ENCODE measurements around the gene CAMK2B.

The CAMK2B gene

DNA sequence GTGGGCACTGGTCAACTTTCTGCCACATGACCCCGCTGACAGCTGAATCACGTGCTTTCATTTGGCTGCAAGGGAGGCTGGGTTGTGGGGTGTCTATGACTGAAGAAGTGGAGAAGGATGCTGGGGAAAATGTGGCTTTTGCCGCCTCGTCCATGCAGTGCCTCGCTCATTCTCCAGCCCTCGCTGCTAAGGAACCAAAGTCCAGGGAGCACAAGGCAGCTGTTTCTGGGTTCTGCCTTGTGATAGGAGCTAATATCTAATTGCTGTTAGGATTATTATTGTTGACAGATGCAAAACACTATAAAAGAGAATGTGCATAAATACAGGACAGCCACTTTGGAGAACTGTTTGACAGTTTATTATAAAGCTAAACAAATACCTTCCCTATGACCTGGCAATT is 4.9 kb upstream of the CAMK2B start:
- no peak for DNase-seq (ENCODE audit: low read depth, low spot score)

DNA sequence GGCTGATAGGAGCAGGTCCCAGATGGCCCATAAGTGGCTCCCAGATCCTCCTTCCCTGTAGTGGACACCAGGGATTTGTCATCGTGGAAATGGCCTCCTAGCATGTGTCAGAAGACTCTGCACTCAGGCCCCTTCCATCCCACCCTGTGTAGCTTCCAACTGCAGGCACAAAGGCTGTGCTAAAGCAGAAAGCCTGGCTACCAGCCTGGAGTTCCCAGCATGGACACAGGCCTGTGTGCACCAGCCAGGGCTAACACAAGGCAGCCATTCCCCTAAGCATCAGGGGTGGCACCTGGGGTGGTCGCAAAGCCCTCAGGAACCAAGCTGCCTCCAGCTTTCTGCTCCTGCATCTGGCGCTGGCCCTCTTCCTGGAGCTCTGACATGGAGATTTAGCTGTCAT is 4.5 kb upstream of the CAMK2B start:
- DNase-seq (ENCODE audit: low read depth, low spot score) = no peak

DNA sequence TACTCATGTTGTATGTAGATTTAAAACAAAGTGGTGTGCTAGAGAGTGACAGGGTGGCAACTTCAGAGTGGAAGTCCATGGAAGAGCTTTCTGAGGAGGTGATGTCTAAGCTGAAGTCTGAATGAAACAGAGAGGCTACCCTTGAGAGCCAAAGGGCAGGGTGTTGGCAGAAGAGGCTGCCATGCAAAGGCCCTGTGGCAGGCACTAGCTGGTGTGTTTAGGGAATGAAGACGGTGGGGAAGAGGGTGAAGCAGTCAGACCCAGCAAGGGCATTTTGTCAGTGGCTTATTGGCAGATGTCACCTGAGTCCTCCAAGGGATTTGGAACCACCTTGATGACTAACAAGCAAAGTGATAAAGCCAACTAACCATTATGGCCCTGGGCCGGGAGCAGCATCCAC is 3.7 kb upstream of the CAMK2B start:
- DNase-seq (ENCODE audit: low read depth, low spot score) = no peak

DNA sequence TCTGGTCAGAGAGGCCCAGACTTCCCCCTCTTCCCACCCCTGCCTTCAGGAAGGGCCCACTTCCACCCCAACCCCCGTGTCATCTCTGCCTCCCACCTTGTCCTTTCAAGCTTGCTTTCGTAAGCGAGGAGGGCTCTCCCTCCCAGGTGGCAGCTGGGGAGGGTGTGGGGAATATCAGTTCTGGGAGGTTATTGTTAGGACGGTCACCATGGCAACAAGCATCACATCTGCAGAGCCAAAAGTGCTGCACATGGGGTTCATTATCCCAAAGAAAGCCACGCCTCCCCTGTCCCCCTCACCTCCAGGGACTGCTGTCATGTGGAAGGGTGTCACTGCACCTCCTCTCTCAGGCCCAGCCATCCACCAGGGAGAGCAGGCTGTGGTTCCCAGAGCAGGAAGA is 2.6 kb upstream of the CAMK2B start:
- no peak for DNase-seq (ENCODE audit: low read depth, low spot score)

DNA sequence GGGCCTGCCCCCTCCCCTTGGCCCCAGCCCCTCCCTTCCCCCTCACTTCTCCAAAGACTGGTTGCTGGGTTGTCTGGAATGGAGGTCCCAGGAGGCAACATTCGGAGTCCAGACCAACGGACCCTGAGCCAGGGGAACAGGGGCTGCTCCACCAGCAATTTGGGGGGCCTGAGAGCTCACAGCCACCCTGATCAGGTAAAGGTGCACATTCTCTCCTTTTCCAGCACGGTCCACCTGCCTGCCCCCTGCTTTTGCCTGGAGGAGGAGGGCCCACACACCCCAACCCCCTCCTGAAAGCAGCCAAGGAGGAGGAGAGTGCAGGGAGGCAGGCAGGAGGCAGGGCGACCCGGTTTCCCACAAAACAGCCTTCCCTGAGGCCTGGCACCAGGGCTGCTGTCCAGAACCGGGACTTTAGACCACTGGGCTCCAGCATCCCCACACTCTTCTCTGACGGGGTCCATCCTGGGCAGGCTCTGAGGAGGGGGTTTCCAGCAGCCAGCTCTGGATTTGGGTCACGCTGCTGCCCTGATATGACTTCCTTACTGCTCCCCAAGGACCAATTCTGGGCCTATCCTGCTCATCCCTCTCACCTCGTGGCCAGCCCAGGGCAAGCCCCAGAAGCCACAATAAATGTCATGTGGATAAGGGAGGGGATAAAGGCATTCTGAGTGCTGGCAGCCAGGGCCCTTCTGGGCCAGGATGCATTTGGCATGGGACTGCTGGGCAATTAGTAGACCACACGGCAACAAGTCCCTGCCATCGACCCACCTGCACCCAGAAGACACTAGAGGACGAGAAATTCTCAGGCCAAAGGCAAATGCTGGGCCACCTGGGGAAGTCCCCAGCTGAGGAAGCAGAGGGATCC is 1.1 kb upstream of the CAMK2B start:
- DNase-seq (ENCODE audit: low read depth, low spot score) = no peak

DNA sequence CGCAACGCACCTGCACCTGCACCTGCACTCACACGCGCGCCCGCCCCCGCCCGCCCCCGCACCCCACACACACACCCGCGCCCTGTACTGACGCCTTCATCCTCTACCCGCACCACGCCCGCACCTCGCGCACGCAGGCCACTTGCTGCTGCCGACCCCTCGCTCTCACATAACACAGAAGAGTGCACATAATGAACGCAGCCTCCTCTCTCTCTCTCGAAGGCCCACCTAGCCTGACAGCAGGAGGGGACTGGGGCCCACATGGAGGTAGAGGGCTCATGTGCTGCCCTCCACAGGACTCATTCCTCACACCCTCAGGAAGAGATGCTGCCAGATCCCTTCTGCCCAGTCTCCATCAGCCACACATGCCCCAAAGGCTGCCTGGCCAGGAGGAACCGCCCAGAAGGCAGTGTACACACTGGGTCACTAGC is 432 bp upstream of the CAMK2B start:
- DNase-seq (ENCODE audit: low read depth, low spot score) = no peak

DNA sequence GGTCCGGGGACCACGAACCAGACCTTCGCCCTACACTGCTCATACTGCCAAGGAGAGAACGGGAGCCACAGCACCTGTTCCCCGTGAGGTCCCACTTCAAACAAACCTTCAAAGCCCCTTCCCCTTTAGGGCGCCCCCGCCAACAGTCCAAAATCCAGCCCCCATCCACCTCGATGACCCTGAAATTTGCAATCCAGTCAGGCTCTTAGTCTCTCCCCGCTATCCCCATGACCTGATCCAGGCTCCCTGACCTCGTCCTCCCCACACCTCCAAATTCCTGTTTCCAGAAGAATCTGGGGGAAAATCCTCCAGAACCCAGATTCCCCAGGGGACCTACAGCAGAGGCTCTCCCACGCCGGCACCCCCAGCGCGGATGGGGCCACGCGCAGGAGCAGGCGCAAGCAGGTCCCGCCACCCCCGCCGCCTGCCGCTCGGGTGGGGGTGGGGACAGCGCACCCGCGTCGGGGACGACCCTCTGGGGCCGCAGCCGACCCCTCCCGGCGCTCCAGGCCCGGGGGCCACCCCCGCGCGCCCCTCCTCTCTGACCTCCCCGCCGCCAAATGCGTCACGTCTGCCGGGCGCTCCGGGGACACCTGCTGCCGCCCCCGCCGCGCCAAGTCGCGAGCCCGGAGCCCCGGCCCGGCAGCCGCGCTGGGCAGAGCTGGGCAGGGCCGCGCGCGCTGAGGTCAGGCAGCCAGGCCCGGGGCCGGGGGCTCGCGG is 753 bp downstream of the CAMK2B start:
- DNase-seq (ENCODE audit: low read depth, low spot score) = no peak

DNA sequence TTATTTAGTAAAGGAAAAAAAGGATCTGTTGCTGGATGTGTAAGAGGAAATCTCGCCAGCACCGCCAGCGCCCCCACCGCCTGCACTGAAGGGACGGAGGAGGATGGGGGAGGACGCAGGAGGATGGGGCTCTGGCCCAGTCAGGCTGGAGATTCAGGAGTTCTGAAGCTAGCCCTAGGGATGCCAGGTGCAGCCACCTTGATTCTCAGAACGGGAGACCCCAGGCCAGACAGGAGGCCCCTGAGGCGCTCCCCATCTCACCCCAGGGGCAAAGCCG is 1.3 kb downstream of the CAMK2B start:
- no peak for DNase-seq (ENCODE audit: low read depth, low spot score)

DNA sequence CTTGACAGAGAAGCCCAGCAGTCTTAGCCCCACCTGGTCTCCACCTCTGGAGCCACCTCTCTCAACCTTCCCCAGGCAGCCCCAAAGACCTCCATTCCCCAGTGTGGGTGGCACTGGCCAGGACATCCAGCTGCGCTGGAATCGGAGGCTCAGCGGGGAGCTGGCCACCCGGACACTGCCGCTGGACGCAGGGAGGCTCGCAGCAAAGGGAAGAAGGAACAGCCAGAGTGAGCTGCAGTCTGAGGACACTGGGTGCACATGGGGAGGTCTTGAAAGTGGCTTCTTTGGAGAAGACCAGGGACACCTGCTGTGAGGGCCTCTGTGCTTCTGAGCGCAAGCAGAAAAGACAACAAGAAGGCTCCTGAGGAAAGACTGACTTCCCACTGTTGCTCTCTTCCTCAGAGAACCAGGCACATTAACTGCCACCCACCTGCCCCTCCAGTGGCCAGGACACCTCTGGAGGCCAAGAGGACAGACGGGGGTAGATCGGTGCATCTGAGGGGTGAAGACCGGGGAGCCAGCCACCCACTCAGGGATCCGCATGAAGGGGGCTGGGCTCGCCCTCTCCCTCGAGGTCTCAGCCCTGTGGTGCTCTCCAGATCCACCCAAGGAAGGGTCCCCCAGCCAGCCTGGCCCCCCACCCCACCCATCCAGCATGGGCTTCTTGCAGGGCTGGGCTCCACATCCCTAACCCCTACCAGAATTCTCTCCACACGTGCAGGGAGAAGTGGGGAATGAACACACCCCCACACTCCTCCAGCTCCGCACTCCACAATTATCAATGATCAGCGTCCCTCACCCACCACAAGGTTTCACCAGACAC is 1.8 kb downstream of the CAMK2B start:
- no peak for DNase-seq (ENCODE audit: low read depth, low spot score)

DNA sequence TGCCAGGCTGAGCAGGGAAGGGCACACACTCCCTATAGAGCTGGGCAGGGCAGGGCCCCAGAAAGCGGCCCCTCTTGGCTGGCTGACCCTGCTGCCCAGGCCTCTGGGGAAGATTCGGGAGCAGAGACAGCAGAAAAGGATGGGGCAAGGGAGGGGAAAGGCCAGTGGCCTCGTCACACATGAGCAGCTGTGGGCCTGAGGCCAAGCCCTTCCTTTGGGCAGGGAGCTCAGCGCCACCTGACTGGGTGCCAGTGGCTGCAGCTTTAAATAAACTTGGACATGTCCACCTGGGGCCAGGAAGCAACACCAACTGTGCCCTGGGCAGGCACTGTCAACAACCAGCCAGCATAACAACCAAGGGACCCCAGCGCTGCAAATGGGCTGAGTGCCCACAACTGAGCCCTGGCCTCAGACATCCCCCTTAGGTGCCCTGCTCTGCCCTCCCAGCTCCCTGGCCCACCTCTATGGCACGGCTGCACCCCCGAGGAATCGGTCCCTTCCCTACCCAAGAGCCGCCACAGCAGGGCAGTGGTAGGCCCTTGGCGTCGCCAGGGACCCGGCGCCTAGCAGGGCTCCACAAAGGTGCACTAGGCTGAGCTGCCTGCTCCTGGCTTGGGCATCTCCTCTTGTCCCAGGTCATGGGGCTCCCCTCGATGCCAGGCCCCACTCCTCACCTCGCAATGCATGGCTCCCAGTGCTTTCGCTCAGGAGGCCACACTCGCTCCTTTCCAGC is 2.6 kb downstream of the CAMK2B start:
- no peak for DNase-seq (ENCODE audit: low read depth, low spot score)

DNA sequence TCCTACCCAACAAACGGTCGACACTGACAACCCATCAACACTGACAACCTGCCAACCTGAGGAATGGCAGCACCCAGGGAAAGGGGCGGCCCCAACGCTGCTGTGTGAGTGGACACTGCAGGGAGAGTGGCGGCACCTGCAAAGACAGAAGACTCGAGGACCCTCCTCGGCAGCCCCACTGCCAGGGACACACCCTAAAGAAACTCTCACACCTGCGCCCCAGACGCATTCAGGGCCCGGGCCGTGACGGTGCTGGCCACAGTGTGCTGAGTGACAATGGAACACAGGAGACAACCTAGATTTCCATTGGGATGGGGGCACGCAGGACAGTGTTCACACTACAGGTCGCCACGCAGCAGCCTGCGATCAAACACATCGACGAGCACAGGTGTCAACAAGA is 3.6 kb downstream of the CAMK2B start:
- DNase-seq (ENCODE audit: low read depth, low spot score) = no peak

DNA sequence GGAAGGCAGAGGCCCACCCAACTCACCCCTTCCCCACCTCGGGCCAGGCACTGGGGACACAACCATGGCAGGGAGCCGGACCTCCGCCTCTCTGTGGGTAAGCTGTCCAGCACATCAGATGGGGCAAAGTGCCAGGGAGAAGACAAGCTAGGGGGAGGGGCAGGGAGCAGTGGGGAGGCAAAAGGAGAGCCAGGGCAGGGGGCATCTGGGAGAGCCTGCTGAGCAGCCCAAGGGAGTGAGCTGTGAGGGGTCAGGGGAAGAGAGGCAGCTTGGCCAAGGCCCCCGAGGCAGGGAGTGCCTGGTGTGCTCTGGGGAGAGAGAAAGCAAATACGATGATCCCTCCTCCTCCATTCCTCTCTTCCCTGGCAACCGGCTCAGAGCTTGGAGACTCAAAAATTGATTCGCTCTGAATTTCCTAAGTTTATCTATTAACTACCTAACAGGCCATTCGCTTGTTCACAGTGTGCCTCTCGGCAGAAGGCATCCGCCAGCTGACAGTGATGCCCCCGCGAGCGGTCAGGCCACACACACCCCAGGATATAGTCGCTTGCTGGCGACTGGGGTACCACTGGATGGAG is 4.5 kb downstream of the CAMK2B start:
- DNase-seq (ENCODE audit: low read depth, low spot score) = no peak

DNA sequence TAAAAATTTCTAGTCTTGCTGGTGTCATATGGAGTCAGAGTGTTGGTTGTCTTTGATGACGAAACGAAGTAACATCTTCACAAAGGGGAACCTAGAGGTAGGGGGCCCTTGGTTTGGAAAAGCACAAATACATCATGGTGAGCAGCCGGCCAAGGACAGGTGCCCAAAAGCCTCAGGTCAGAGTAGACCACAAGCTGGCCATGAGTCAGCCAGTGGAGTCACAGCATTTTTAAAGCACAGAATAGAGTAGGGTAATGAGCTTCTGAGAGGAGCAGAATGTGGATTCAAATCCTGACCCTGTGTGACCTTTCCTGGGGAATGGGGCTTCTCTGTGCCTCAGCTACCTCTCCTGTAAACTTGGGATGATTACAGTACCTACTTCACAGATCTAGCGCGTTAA is 5.3 kb downstream of the CAMK2B start:
- DNase-seq (ENCODE audit: low read depth, low spot score) = no peak

DNA sequence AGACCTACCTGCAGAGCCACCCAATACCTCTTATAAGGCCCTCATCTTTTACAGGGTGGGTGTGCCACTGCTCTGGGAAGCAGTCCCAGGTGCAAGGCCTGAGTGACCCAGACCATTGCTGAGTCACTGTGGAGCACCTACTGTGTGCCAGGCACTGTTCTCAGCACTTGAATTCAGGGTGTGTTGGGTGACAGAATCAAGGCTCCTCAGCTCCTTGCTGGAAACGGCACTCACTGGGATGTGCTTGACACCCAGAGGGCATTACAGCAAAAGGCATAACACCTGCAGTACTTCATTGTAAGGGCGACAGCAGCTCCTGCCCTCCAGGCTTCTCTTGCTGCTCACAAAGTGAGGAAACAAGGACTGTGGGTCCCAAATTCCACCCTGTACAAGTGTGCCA is 7.1 kb downstream of the CAMK2B start:
- DNase-seq (ENCODE audit: low read depth, low spot score) = no peak

DNA sequence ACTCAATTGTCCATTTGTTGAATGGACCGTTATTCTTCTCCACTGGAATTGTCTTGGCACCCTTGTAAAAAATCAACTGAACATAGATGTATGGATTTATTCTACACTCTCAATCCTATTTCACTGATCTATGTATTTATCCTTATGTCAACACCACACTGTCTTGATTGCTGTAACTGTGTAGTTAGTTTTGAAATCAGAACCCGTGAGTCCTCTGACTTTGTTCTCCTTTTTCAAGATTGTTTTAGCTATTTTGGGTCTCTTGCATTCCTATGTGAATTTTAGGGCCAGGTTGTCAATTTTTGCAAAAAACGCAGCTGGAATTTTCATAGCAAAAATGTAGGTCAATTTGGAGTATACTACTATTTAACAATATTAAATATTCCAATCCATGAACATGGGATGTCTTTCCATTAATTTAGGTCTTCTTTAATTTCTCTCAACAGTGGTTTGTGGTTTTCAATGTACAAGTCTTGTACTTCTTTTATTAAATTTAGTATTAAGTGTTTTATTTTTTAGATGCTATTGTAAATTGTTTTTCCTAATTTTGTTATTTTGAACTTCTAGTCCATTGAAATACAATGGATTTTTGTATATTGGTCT is 10.0 kb downstream of the CAMK2B start:
- DNase-seq (ENCODE audit: low read depth, low spot score) = no peak

DNA sequence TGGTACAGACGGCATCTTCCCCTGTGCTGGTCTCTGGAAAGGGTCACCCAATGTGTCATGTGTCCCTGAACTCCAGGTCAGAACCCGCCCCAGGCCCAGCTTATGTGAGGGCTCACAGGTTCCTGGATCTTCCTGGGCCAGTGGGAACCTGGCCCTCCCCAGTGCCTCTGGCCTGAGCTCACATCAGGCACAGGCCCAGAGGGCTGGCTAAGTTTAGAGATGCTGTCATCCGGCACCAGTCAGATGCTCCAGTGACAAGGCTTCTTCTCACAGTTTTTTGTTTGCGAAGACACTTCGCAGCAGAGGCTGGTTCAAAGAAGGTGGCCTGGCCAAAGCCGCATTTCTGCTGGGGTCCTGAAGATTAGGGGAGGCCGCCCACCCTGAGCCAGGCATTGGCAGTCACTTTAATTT is 11.8 kb downstream of the CAMK2B start:
- no peak for DNase-seq (ENCODE audit: low read depth, low spot score)

DNA sequence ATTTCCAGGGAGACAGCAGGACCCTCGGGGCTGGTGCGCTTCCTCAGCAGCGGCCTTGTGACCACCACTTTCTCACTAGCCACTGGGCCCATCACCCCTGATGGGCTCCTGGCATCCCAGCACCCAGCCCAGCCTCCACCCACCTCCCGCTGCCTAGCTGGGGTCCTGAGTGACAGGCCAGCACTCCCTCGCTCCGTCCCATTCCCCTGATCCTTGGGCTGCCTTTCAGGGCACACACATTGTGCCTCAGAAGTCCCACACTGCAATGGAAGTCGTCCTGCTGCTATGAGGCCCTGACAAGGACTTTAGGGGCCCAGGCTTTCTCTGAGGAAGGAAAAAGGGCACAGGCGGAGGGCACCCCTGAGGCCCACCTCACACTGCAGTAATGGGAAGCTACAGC is 12.4 kb downstream of the CAMK2B start:
- no peak for DNase-seq (ENCODE audit: low read depth, low spot score)

DNA sequence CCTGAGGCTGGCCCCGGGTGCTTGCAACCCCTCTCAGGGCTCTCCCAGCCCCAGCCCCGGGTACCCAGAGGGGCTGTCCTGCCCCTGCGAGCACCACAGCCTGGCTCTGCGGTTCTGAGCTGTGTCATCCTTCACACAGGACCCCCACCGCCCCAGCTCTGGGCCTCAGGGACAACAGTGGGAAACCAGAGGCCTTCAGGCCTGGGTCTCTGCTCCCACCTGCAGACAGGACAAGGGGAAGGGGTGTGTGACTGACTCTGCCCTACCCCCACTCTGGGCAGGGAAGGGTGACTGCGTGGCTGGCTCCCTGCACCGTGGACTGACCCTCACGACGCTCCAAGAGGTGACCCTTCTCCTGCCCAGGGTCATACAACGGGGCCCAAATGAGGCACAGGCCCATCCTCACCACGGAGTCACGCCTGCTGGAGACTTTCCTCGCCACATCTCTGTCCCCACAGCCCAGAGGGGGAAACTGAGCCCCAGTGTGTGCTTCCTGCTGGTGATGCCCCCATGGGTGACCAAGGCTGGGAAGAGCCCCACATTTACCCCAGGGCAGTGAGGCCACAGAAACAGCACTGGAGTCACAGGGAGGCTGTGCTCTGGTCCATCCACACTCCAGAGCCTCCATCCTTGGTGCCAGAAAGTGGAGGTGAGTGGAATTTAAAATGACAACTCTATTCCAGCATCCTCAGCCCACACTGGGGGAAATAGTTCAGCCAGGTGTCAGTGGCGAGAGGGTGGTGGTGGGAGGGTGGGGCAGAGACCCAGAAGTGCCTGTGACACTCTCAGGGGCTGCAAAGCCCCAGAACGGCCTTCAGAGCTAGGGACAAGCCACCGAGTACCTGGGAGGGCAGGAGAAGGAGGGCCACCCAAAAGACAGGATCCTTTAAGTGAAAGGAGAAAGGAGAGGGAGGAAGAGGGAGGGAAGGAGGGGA is 13.6 kb downstream of the CAMK2B start:
- no peak for DNase-seq (ENCODE audit: low read depth, low spot score)

DNA sequence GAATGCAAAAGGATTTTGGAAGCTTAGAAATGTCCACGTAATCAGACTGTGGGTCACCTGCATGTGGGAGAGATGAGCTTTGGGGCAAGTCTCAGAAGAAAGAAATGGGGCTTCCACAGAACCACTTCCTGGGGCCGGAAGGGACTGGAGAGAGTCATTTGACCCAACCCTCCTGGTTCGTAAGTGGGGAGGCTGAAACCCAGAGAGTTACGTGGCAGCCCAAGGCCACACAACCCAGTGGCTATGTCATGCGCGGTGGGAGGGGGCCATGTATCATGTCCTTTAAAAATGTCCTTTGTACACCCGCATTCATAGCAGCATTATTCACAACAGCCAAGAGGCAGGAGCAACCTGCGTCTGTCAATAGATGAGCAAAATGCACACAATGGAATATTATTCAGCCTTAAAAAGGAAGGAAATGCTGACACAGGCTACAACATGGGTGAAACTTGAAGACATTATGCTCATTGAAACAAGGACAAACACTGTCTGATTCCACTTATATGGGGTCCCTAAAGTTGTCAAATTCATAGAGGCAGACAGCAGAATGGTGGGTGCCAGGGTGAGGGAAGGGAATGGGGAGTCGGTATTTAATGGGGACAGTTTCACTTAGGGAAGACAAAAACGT is 15.1 kb downstream of the CAMK2B start:
- DNase-seq (ENCODE audit: low read depth, low spot score) = no peak
